Umbilical cord (tissue), 2 donors: Measurements from ENCODE around the gene UBASH3A. TPM values are rescaled to one million over a fixed set of nuclear protein-coding genes. Genes with fewer than 3 reads are reported as not detected.

Experiments used
- DNase-seq: peaks from one replicate; pipeline ENCODE4 v3.0.0-alpha.2; 2015; ENCODE audit warnings: low spot score
- total RNA-seq: library from RNA; depleted of rRNA; stranded (reverse); fragments of >200 nt; gene quantifications from one replicate; pipeline ENCODE4 v1.2.3, GENCODE V29; 2014; ENCODE audit warnings: low replicate concordance; ENCODE audit not compliant: insufficient read depth

Gene UBASH3A
- total RNA-seq, 1 donor from 2014 or later: 1.9 TPM

GRCh38 chr21:42374864-42375499 lies 28.7 kb upstream of the UBASH3A start:
- no peak for DNase-seq

GRCh38 chr21:42375506-42375905 lies 28.2 kb upstream of the UBASH3A start:
- no peak for DNase-seq

GRCh38 chr21:42375966-42376337 lies 27.8 kb upstream of the UBASH3A start:
- no peak for DNase-seq

- DNase-seq: no peak
Measured at GRCh38 chr21:42376338-42376982, 27.2 kb upstream of the UBASH3A start.

- no peak for DNase-seq
Measured at GRCh38 chr21:42377211-42377950, 26.3 kb upstream of the UBASH3A start.

- DNase-seq: no peak
Measured at GRCh38 chr21:42377951-42378340, 25.8 kb upstream of the UBASH3A start.

- DNase-seq: no peak
Measured at GRCh38 chr21:42378418-42378817, 25.3 kb upstream of the UBASH3A start.

- DNase-seq: no peak
Measured at GRCh38 chr21:42379426-42380215, 24.1 kb upstream of the UBASH3A start.

- DNase-seq: peak; percentile 14
Measured at GRCh38 chr21:42381347-42381984, 22.2 kb upstream of the UBASH3A start.

- no peak for DNase-seq
Measured at GRCh38 chr21:42382915-42383314, 20.8 kb upstream of the UBASH3A start.

- no peak for DNase-seq
Measured at GRCh38 chr21:42383331-42383730, 20.4 kb upstream of the UBASH3A start.

GRCh38 chr21:42384156-42384945 lies 19.4 kb upstream of the UBASH3A start:
- DNase-seq: no peak

- DNase-seq: no peak
Measured at GRCh38 chr21:42384989-42385388, 18.7 kb upstream of the UBASH3A start.

- no peak for DNase-seq
Measured at GRCh38 chr21:42385619-42386018, 18.1 kb upstream of the UBASH3A start.

GRCh38 chr21:42386034-42386591 lies 17.6 kb upstream of the UBASH3A start:
- no peak for DNase-seq

- no peak for DNase-seq
Measured at GRCh38 chr21:42387164-42387563, 16.5 kb upstream of the UBASH3A start.

- no peak for DNase-seq
Measured at GRCh38 chr21:42387843-42388340, 15.8 kb upstream of the UBASH3A start.

- no peak for DNase-seq
Measured at GRCh38 chr21:42388740-42389448, 14.8 kb upstream of the UBASH3A start.

- no peak for DNase-seq
Measured at GRCh38 chr21:42389449-42389835, 14.3 kb upstream of the UBASH3A start.

GRCh38 chr21:42390193-42390592 lies 13.5 kb upstream of the UBASH3A start:
- no peak for DNase-seq
